Neutrophil (primary cell): ENCODE data around the gene CHRM4.
A peak's percentile ranks its signal among the peaks of the same experiment; 100 is the strongest.

Source experiments
- H3K27ac ChIP-seq: fragments of 200-600 bp; sonication (generic); 2 replicates; pipeline ENCODE4 v1.5.1; 2016; ENCODE audit warnings: mild to moderate bottlenecking, moderate library complexity
- H3K27me3 ChIP-seq: fragments of 200-600 bp; sonication (generic); 2 replicates; pipeline ENCODE4 v1.6.0; 2016; ENCODE audit warnings: mild to moderate bottlenecking
- H3K36me3 ChIP-seq: fragments of 200-600 bp; sonication (generic); 2 replicates; pipeline ENCODE4 v1.5.1; 2017
- H3K4me1 ChIP-seq, 2 experiments: fragments of 200-600 bp in 1 of 2; sonication (generic) in 1 of 2; 1 replicate in 1 of 2; 2 replicates in 1 of 2; pipeline versions ENCODE4 v1.5.1 to v1.6.1; 2013 to 2016; ENCODE audit warnings: low read depth in 1 of 2, low read length in 1 of 2, mild to moderate bottlenecking in 1 of 2, moderate library complexity in 1 of 2; ENCODE audit not compliant: control insufficient read depth in 1 of 2, insufficient read depth in 1 of 2
- H3K4me3 ChIP-seq, 2 experiments: fragments of 200-600 bp in 1 of 2; sonication (generic) in 1 of 2; 1 replicate in 1 of 2; 2 replicates in 1 of 2; pipeline ENCODE4 v1.5.1; 2013 to 2016; ENCODE audit warnings: low read depth in 1 of 2, low read length in 1 of 2, mild to moderate bottlenecking in 1 of 2, moderate library complexity in 1 of 2
- H3K9me3 ChIP-seq: fragments of 200-600 bp; sonication (generic); 2 replicates; pipeline ENCODE4 v1.5.1; 2016
- TF ChIP-seq, protein P1 (sequence below): fragments of 200-600 bp; sonication (generic); IDR thresholded peaks from 2 replicates; pipeline ENCODE4 v1.5.1; 2016; ENCODE audit warnings: antibody characterized with exemption

Gene CHRM4

DNA sequence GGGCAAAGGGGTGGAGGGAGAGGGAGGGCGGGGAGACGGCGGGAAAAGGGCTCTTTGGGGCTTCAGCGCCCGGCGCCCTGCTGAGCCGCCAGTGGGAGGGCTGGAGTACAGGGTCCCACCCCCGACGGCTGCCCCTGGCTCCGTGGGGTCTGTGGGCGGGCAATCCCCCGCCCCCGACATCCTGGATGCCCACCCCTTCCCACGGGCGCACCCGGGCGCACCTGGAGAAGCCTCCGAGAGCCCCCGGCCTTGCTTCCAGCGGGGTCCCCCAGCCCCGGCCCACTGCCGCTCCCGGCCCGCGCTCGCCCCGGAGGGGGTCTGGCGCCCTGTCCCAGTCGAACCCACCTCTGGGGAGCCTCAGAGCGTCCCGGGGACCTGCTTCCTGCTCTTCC is 394 bp downstream of the CHRM4 start:
- TF ChIP-seq, protein P1, sequence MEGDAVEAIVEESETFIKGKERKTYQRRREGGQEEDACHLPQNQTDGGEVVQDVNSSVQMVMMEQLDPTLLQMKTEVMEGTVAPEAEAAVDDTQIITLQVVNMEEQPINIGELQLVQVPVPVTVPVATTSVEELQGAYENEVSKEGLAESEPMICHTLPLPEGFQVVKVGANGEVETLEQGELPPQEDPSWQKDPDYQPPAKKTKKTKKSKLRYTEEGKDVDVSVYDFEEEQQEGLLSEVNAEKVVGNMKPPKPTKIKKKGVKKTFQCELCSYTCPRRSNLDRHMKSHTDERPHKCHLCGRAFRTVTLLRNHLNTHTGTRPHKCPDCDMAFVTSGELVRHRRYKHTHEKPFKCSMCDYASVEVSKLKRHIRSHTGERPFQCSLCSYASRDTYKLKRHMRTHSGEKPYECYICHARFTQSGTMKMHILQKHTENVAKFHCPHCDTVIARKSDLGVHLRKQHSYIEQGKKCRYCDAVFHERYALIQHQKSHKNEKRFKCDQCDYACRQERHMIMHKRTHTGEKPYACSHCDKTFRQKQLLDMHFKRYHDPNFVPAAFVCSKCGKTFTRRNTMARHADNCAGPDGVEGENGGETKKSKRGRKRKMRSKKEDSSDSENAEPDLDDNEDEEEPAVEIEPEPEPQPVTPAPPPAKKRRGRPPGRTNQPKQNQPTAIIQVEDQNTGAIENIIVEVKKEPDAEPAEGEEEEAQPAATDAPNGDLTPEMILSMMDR, result no peak
- peaks cover 24 to 50% of the 10 kb centered on the region in 2 experiments for H3K4me1 ChIP-seq
- H3K4me3 ChIP-seq, result peak overlapping the region; percentile 30 to 31
- H3K27ac ChIP-seq, result no peak overlapping the region
- H3K27me3 ChIP-seq, result peaks cover 86% of the 10 kb centered on the region
- no peaks in the 10 kb centered on the region for H3K9me3 ChIP-seq
- H3K36me3 ChIP-seq, result peaks cover 7% of the 10 kb centered on the region

- no peaks in the 10 kb centered on the region for H3K9me3 ChIP-seq
Measured at GRCh38 chr11:46390331-46391171, 1.0 kb downstream of the CHRM4 start.

DNA sequence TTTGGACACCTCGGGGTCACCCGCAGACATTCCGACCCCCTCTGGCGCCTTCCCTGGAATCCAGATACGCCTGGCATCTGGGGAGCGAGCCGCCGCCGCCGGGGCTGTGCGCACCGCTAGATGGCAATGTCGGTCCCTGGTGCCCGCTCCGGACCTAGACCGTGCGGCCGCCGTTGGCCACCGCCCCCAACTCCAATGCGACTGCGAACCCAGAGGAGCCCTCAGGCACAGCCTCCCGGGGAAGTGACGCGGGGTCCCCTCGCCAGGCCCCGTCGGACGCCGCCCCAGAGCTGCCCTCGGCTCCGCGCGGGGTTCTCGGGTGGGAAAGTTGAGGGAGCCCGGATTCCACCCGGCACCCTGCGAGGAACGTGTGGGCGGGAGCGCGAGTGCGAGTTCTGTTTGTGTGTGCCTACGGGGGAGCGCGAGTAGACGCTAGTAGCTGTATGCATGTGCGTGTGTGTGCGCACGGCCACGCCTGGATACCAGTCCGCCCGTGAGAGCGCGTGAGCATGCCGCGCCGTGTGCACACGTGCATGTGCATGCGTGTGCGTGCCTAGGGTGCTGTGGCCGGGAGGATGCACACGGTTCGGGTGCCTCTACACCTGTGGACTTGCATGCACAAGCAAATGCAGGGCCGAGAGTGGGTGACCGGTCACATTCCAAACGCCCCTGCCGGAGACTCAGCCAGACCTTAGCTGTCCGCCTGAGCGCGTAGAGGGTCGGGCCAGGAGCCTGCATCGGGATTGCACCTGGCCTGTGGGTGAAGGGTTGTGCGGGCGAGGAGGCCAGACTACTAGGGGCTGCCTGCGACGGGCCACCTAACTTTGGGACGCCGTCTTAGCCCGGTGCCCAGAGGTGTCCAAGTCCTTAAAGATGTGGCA is 1.9 kb downstream of the CHRM4 start:
- Histone ChIP-seq H3K4me3 (peak overlapping the region; percentile 17 to 58), H3K27ac (no peak overlapping the region), H3K36me3 (no peaks in the 10 kb centered on the region), H3K9me3 (no peaks in the 10 kb centered on the region), H3K27me3 (peaks cover 100% of the 10 kb centered on the region), H3K4me1 (peaks cover 24 to 50% of the 10 kb centered on the region in 2 experiments)
- TF ChIP-seq, protein P1, result peak; percentile 62

More at GRCh38 chr11:46390331-46391171, 1.0 kb downstream of the CHRM4 start:
- Histone ChIP-seq H3K27ac (no peak overlapping the region), H3K4me1 (peaks cover 24 to 50% of the 10 kb centered on the region in 2 experiments), H3K4me3 (peak overlapping the region in 1 of 2 experiments; percentile 58), H3K36me3 (peaks cover under 1% of the 10 kb centered on the region), H3K27me3 (peaks cover 92% of the 10 kb centered on the region)
- TF ChIP-seq, protein P1, result no peak

DNA sequence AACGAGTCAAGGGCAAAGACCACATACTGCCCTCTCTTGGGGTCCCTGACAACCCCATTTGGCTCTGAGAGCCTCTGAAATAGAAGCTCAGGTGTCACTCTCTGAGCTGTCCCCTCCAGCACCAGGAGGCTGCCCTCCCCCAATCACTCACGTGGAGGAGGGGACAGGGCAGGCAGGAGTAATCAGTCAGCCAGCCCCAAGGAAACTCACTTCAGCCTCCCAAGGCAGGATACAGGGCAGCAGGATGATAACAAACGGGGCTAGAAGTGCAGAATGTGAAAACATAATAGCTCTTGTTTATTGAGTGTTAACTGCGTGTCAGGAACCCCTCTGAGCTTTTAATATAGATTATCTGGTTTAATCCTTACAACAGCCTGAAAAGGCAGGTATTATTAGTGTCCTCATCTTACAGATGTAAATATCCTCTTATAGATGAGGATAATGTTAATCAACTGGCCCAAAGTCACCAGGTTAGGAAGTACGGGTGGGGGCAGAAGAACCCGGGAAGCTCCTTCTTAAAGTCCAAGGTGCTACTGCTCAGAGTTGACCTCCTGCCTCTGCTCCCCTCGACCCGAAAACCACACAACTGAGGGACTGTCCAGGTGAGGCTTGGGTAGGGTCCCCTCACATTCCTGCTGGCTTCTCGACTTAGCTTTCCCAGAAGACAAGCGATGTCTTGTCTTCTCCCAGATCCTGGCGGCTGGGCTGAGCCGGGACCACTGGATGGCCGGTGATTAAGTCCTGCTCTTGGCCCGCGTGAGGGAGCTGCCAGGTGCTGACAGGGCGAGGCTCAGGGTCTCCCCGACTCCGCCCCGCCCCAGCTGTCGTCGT is 2.7 kb downstream of the CHRM4 start:
- TF ChIP-seq, protein P1, result no peak
- no peaks in the 10 kb centered on the region for H3K36me3 ChIP-seq
- H3K9me3 ChIP-seq, result no peaks in the 10 kb centered on the region
- no peak overlapping the region for H3K27ac ChIP-seq
- H3K4me3 ChIP-seq, result peak overlapping the region in 1 of 2 experiments; percentile 58
- H3K4me1 ChIP-seq, result peaks cover 24 to 50% of the 10 kb centered on the region in 2 experiments
- peaks cover 100% of the 10 kb centered on the region for H3K27me3 ChIP-seq
